Fibroblast of lung (primary cell): ENCODE results near the gene SLC4A3. TPM values are rescaled to one million over a fixed set of nuclear protein-coding genes. Genes with fewer than 3 reads are reported as not detected.

Source experiments
- DNase-seq, 2 donors: peaks; one replicate each; pipeline versions ENCODE4 v3.0.0 to v3.0.0-alpha.2; 2010; ENCODE audit warnings: low read depth in 2 of 2
- H2AFZ ChIP-seq: 2 replicates; pipeline ENCODE4 v1.5.1; 2012; ENCODE audit warnings: low read length, control low read depth, inconsistent platforms
- H3K27ac ChIP-seq: 2 replicates; pipeline ENCODE4 v1.5.1; 2011; ENCODE audit warnings: low read length, control low read depth; ENCODE audit not compliant: insufficient read depth
- H3K27me3 ChIP-seq: 2 replicates; pipeline ENCODE4 v1.5.1; 2011; ENCODE audit warnings: mild to moderate bottlenecking, low read length; ENCODE audit not compliant: control insufficient read depth, insufficient read depth
- H3K36me3 ChIP-seq: 2 replicates; pipeline ENCODE4 v1.5.1; 2011; ENCODE audit warnings: low read length; ENCODE audit not compliant: control insufficient read depth, insufficient read depth
- H3K4me1 ChIP-seq: 2 replicates; pipeline ENCODE4 v1.5.1; 2011; ENCODE audit warnings: low read length; ENCODE audit not compliant: control insufficient read depth, insufficient read depth; ENCODE audit errors: extremely low read depth
- H3K4me2 ChIP-seq: 2 replicates; pipeline ENCODE4 v1.5.1; 2011; ENCODE audit warnings: low read length, control low read depth; ENCODE audit not compliant: insufficient read depth; ENCODE audit errors: extremely low read depth
- H3K4me3 ChIP-seq, 4 experiments: fragments of 200-600 bp in 1 of 4; sonication (generic) in 1 of 4; replicated peaks in 1 of 4; 2 replicates each; pipeline ENCODE4 v1.5.1; 2011 to 2016; ENCODE audit warnings: low read length in 4 of 4, low read depth in 3 of 4, mild to moderate bottlenecking in 3 of 4, control low read depth in 2 of 4, inconsistent platforms in 1 of 4, mixed read lengths in 1 of 4; ENCODE audit not compliant: insufficient read depth in 1 of 4; ENCODE audit errors: control extremely low read depth in 1 of 4
- H3K79me2 ChIP-seq: 2 replicates; pipeline ENCODE4 v1.5.1; 2012; ENCODE audit warnings: mild to moderate bottlenecking, low read length, inconsistent platforms; ENCODE audit not compliant: control insufficient read depth, insufficient read depth
- H3K9ac ChIP-seq: 2 replicates; pipeline ENCODE4 v1.5.1; 2011; ENCODE audit warnings: mild to moderate bottlenecking, low read length, control low read depth; ENCODE audit not compliant: insufficient read depth
- H3K9me3 ChIP-seq: 2 replicates; pipeline ENCODE4 v1.5.1; 2012; ENCODE audit warnings: low read depth, low read length; ENCODE audit not compliant: control insufficient read depth, insufficient read depth
- H4K20me1 ChIP-seq: 2 replicates; pipeline ENCODE4 v1.5.1; 2011; ENCODE audit warnings: low read length; ENCODE audit not compliant: control insufficient read depth, insufficient read depth; ENCODE audit errors: extremely low read depth
- EZH2 ChIP-seq: IDR thresholded peaks from 2 replicates; pipeline ENCODE4 v1.5.1; 2012; ENCODE audit warnings: low read length, control low read depth, mild to moderate bottlenecking; ENCODE audit errors: missing control alignments
- polyA plus RNA-seq, 2 donors: library from polyadenylated mRNA; depleted of rRNA in 1 of 2; stranded (reverse) in 1 of 2; unstranded in 1 of 2; fragments of >200 nt; gene quantifications; 2 replicates each; pipeline ENCODE4 v1.2.1, GENCODE V29; 2011 to 2012; ENCODE audit warnings: missing spikeins in 1 of 2
- total RNA-seq: library from RNA; depleted of rRNA; stranded (reverse); fragments of >200 nt; gene quantifications from 2 replicates; pipeline ENCODE4 v1.2.1, GENCODE V29; 2014
- TF ChIP-seq, protein P1 (sequence below), 2 donors: IDR thresholded peaks in 1 of 2; conservative IDR thresholded peaks in 1 of 2; 1 replicate in 1 of 2; 2 replicates in 1 of 2; pipeline ENCODE4 v1.5.1; 2011 to 2012; ENCODE audit warnings: low read length in 2 of 2, control low read depth in 1 of 2, inconsistent platforms in 1 of 2, low read depth in 1 of 2, mild to moderate bottlenecking in 1 of 2

The SLC4A3 gene
- total and polyA plus RNA-seq, 2 donors (not counting 1 experiment from before 2014, with no cell fraction given) = 1.4 to 1.5 TPM

DNA sequence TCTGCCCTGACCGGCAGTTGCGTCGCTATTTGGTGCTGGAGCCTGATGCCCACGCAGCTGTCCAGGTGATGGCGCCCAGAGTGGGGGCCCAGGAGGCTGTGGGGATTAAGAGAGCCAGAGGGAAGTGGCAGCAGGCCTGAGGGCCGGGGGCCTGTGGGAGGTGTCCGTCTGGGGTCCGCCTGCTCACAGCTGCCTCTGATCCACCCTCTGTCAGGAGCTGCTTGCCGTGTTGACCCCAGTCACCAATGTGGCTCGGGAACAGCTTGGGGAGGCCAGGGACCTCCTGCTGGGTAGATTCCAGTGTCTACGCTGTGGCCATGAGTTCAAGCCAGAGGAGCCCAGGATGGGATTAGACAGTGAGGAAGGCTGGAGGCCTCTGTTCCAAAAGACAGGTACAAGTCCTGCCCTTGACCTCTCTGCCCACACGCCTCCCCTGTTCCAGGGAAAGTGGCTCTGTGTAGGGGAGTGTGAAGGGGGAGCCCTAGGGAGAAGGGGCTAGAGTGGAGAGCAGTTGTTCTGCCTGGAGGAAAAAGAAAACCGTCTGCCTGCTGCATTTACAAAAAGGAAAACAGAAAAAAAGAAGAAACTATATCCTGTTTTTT lies 18.2 kb upstream of the SLC4A3 start:
- no peaks in the 10 kb centered on the region for H3K4me1 ChIP-seq
- H3K36me3 ChIP-seq = peaks cover 5% of the 10 kb centered on the region

DNA sequence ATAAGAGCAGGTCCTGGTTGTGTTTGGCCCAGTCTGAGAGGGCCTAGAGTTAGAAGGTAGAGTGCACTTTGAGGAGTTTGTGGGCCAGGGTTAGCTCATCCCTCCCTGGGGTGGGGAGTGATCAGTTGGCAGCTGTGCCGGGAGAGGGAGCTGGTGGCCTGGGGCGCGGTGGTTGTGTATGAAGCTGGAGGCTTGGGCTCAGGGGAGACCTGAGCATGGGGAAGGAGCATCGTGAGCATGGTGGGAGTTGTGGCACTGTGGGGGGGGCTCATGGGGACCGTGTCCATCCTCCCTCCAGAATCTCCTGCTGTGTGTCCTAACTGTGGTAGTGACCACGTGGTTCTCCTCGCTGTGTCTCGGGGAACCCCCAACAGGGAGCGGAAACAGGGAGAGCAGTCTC lies 16.1 kb upstream of the SLC4A3 start:
- no peak overlapping the region for H2AFZ ChIP-seq
- no peak overlapping the region for H3K4me2 ChIP-seq
- no peaks in the 10 kb centered on the region for H3K27me3 ChIP-seq
- DNase-seq = no peak
- H3K36me3 ChIP-seq = peaks cover 11% of the 10 kb centered on the region
- no peak for TF ChIP-seq EZH2
- TF ChIP-seq, protein P1, sequence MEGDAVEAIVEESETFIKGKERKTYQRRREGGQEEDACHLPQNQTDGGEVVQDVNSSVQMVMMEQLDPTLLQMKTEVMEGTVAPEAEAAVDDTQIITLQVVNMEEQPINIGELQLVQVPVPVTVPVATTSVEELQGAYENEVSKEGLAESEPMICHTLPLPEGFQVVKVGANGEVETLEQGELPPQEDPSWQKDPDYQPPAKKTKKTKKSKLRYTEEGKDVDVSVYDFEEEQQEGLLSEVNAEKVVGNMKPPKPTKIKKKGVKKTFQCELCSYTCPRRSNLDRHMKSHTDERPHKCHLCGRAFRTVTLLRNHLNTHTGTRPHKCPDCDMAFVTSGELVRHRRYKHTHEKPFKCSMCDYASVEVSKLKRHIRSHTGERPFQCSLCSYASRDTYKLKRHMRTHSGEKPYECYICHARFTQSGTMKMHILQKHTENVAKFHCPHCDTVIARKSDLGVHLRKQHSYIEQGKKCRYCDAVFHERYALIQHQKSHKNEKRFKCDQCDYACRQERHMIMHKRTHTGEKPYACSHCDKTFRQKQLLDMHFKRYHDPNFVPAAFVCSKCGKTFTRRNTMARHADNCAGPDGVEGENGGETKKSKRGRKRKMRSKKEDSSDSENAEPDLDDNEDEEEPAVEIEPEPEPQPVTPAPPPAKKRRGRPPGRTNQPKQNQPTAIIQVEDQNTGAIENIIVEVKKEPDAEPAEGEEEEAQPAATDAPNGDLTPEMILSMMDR (conservative IDR thresholded peaks at IDR 0.05 in 1 of 2, IDR thresholded peaks at IDR 0.05 in 1 of 2; ENCODE audit: low read depth in 1 of 2, low read length in 2 of 2) = no peak
- H3K9ac ChIP-seq = no peak overlapping the region
- no peak overlapping the region for H3K27ac ChIP-seq
- H3K4me1 ChIP-seq = no peaks in the 10 kb centered on the region
- H3K9me3 ChIP-seq = no peaks in the 10 kb centered on the region
- no peaks in the 10 kb centered on the region for H4K20me1 ChIP-seq
- H3K4me3 ChIP-seq = no peak overlapping the region
- H3K79me2 ChIP-seq = no peaks in the 10 kb centered on the region

More for the DNA sequence above, 18.2 kb upstream of the SLC4A3 start:
- Histone ChIP-seq H2AFZ (no peak overlapping the region), H3K79me2 (no peaks in the 10 kb centered on the region), H3K27me3 (no peaks in the 10 kb centered on the region), H4K20me1 (no peaks in the 10 kb centered on the region), H3K9me3 (no peaks in the 10 kb centered on the region), H3K27ac (no peak overlapping the region), H3K9ac (no peak overlapping the region), H3K4me2 (no peak overlapping the region), H3K4me3 (no peak overlapping the region)
- no peak for DNase-seq
- TF ChIP-seq EZH2 = no peak
- TF ChIP-seq, protein P1 (conservative IDR thresholded peaks at IDR 0.05 in 1 of 2, IDR thresholded peaks at IDR 0.05 in 1 of 2; ENCODE audit: low read depth in 1 of 2, low read length in 2 of 2) = no peak

GRCh38 chr2:219611866-219612576 lies 15.4 kb upstream of the SLC4A3 start:
- H3K36me3 ChIP-seq = peaks cover 11% of the 10 kb centered on the region
- no peak overlapping the region for H2AFZ ChIP-seq
- no peaks in the 10 kb centered on the region for H3K9me3 ChIP-seq
- no peak overlapping the region for H3K9ac ChIP-seq
- no peak overlapping the region for H3K27ac ChIP-seq
- H3K4me2 ChIP-seq = no peak overlapping the region
- no peaks in the 10 kb centered on the region for H3K79me2 ChIP-seq
- DNase-seq = no peak
- no peaks in the 10 kb centered on the region for H4K20me1 ChIP-seq
- no peaks in the 10 kb centered on the region for H3K27me3 ChIP-seq
- TF ChIP-seq, protein P1 (conservative IDR thresholded peaks at IDR 0.05 in 1 of 2, IDR thresholded peaks at IDR 0.05 in 1 of 2; ENCODE audit: low read depth in 1 of 2, low read length in 2 of 2) = no peak
- no peak for TF ChIP-seq EZH2
- H3K4me1 ChIP-seq = no peaks in the 10 kb centered on the region
- H3K4me3 ChIP-seq = no peak overlapping the region
